NCI-H1105 (cell line): Measurements from ENCODE around the gene MKS1.

Experiments
- DNase-seq: peaks from one replicate; lab custom pipeline; 2025; lab: John Stamatoyannopoulos, UW

MKS1 gene

GRCh38 chr17:58219007-58219788, at the start of gene MKS1:
Gene MKS1 (minus strand): TSS chr17:58219255. CDS start chr17:58219230, 25 bp downstream.
- peak; percentile 90 for DNase-seq

- no peak for DNase-seq
Observed at GRCh38 chr17:58268326-58268725, 49.3 kb upstream of the MKS1 start.

- no peak for DNase-seq
Observed at GRCh38 chr17:58267347-58268324, 48.6 kb upstream of the MKS1 start.

- no peak for DNase-seq
Observed at GRCh38 chr17:58265902-58266875, 47.1 kb upstream of the MKS1 start.

GRCh38 chr17:58265271-58265670, 46.2 kb upstream of the MKS1 start:
- no peak for DNase-seq

GRCh38 chr17:58264407-58265103, 45.5 kb upstream of the MKS1 start:
- DNase-seq = no peak

GRCh38 chr17:58263773-58264172, 44.7 kb upstream of the MKS1 start:
- no peak for DNase-seq

- no peak for DNase-seq
Observed at GRCh38 chr17:58262149-58262548, 43.1 kb upstream of the MKS1 start.

- DNase-seq = no peak
Observed at GRCh38 chr17:58254803-58255202, 35.7 kb upstream of the MKS1 start.

GRCh38 chr17:58253082-58253481, 34.0 kb upstream of the MKS1 start:
- no peak for DNase-seq

GRCh38 chr17:58252141-58252540, 33.1 kb upstream of the MKS1 start:
- no peak for DNase-seq

- no peak for DNase-seq
Observed at GRCh38 chr17:58250344-58251011, 31.4 kb upstream of the MKS1 start.

- DNase-seq = peak; percentile 30
Observed at GRCh38 chr17:58249270-58250133, 30.4 kb upstream of the MKS1 start.

GRCh38 chr17:58248955-58249269, 29.9 kb upstream of the MKS1 start:
- no peak for DNase-seq

GRCh38 chr17:58247511-58248363, 28.7 kb upstream of the MKS1 start:
- DNase-seq = no peak

GRCh38 chr17:58246781-58247180, 27.7 kb upstream of the MKS1 start:
- no peak for DNase-seq

- DNase-seq = no peak
Observed at GRCh38 chr17:58246104-58246740, 27.2 kb upstream of the MKS1 start.

- DNase-seq = no peak
Observed at GRCh38 chr17:58245428-58246103, 26.5 kb upstream of the MKS1 start.
